Spleen (tissue), 11 donors: ENCODE data around the gene HAL. TPM values are rescaled to one million over a fixed set of nuclear protein-coding genes. Genes with fewer than 3 reads are reported as not detected.

Experiments used
- DNase-seq: peaks from one replicate; pipeline ENCODE4 v3.0.0-alpha.2; 2020
- H3K27ac ChIP-seq, 8 donors: fragments of 200-600 bp; sonication (generic) in 7 of 8; 1 replicate in 4 of 8; 2 replicates in 4 of 8; pipeline versions ENCODE4 v1.5.0 to v1.8.0; 2016 to 2021; ENCODE audit warnings: inconsistent platforms in 4 of 8, mild to moderate bottlenecking in 4 of 8, moderate library complexity in 1 of 8
- H3K27me3 ChIP-seq, 7 donors: fragments of 200-600 bp; sonication (generic) in 6 of 7; replicated peaks in 1 of 7; 1 replicate in 4 of 7; 2 replicates in 3 of 7; pipeline versions ENCODE4 v1.5.0 to v1.8.0; 2016 to 2021; ENCODE audit warnings: inconsistent platforms in 3 of 7, mild to moderate bottlenecking in 1 of 7
- H3K36me3 ChIP-seq, 6 donors: fragments of 200-600 bp; sonication (generic) in 5 of 6; 1 replicate in 4 of 6; 2 replicates in 2 of 6; pipeline versions ENCODE4 v1.5.0 to v1.8.0; 2016 to 2021; ENCODE audit warnings: inconsistent platforms in 2 of 6
- H3K4me1 ChIP-seq, 6 donors: fragments of 200-600 bp; sonication (generic) in 5 of 6; 1 replicate in 3 of 6; 2 replicates in 3 of 6; pipeline versions ENCODE4 v1.5.0 to v1.8.0; 2016 to 2021; ENCODE audit warnings: inconsistent platforms in 3 of 6
- H3K4me3 ChIP-seq, 8 donors: fragments of 200-600 bp; sonication (generic) in 7 of 8; 1 replicate in 4 of 8; 2 replicates in 4 of 8; pipeline versions ENCODE4 v1.5.0 to v1.8.0; 2016 to 2021; ENCODE audit warnings: inconsistent platforms in 4 of 8, mild to moderate bottlenecking in 4 of 8, moderate library complexity in 2 of 8
- H3K9me3 ChIP-seq, 8 donors: fragments of 200-600 bp; sonication (generic) in 7 of 8; 1 replicate in 4 of 8; 2 replicates in 4 of 8; pipeline versions ENCODE4 v1.5.0 to v1.8.0; 2016 to 2021; ENCODE audit warnings: inconsistent platforms in 4 of 8
- CTCF ChIP-seq, 11 experiments: fragments of 200-600 bp in 7 of 11; fragments of 450-650 bp in 4 of 11; sonication (generic) in 4 of 11; IDR thresholded peaks in 8 of 11; conservative IDR thresholded peaks in 3 of 11; 1 replicate in 7 of 11; 2 replicates in 4 of 11; pipeline versions ENCODE4 v1.4.0 to v1.8.0; 2016 to 2021; ENCODE audit warnings: antibody characterized with exemption in 11 of 11, inconsistent platforms in 4 of 11, mild to moderate bottlenecking in 1 of 11
- POLR2A ChIP-seq, 3 donors: fragments of 450-650 bp; IDR thresholded peaks; one replicate each; pipeline ENCODE4 v1.5.1; 2017; ENCODE audit warnings: antibody characterized with exemption in 3 of 3, mild to moderate bottlenecking in 1 of 3
- POLR2AphosphoS5 ChIP-seq, 3 donors: sonication (generic); formaldehyde crosslinking; IDR thresholded peaks; one replicate each; pipeline ENCODE4 v1.5.1; 2017; ENCODE audit warnings: antibody characterized with exemption in 3 of 3
- WGBS, 5 donors: extraction: QIAGEN DNeasy Blood & Tissue Kit in 3 of 5; methylation state at CpG; one replicate each; pipeline versions ENCODE4 v1.1.5 to v1.1.7; 2013 to 2018; 5-methylcytosine and 5-hydroxymethylcytosine counted together
- intact Hi-C: fragments of 100-400 bp; cut with DNase I; formaldehyde crosslinking; loops from one replicate; pipeline ENCODE4 v1.15.0; 2023; ENCODE audit warnings: low total_unique reads
- polyA plus RNA-seq, 3 donors: library from polyadenylated mRNA; stranded (reverse); fragments of 200-250 nt; gene quantifications; one replicate each; pipeline ENCODE4 v1.2.1, GENCODE V29; 2013
- total RNA-seq, 7 donors: library from RNA; depleted of rRNA in 3 of 7; stranded (reverse); fragments of >200 nt in 3 of 7; fragmentation: NEBNext Ultra II Directional in 4 of 7; extraction: Animal tissue kit (Norgen Biotek cat#: 25700) in 4 of 7; gene quantifications; one replicate each; pipeline versions ENCODE4 v1.1.0 to v1.2.1, GENCODE V29; 2016 to 2021
- donor health status: healthy with polysubstance abuse.
- donor health status: DM: no; HTN: no; CAD: no; lungs with moderate emphysema.
- donor health status: DM: no; HTN: no; CAD: no.
- donor health status: Bipolar disorder and iron deficiency.
- donor health status: healthy.
- donor health status: DM: no; HTN: no; CAD: no.
- donor health status: DM: yes; HTN: yes; CAD: no.

The HAL gene
- total and polyA plus RNA-seq, 10 donors = 0.24 to 27.3 (median 9.4) TPM

GRCh38 chr12:95959107-95959506, 37.0 kb downstream of the HAL start:
- Histone ChIP-seq H3K27me3 (no peaks in the 10 kb centered on the region), H3K9me3 (no peaks in the 10 kb centered on the region), H3K4me1 (no peaks in the 10 kb centered on the region), H3K4me3 (no peak overlapping the region), H3K27ac (no peak overlapping the region), H3K36me3 (peaks cover 0 to 4% (median 0%) of the 10 kb centered on the region in 6 donors)
- DNase-seq = no peak
- WGBS, 5 donors = 60 to 80% (median 66%) methylated on average over 1 of the region's 1 CpG
- intact Hi-C loops = no loop called here
- no peak for TF ChIP-seq POLR2AphosphoS5 (IDR thresholded peaks at IDR 0.05)
- peak in 1 of 11 experiments; percentile 11 for TF ChIP-seq CTCF (IDR thresholded peaks at IDR 0.05 in 8 of 11, conservative IDR thresholded peaks at IDR 0.05 in 3 of 11)

GRCh38 chr12:95956557-95957145, 39.5 kb downstream of the HAL start:
- DNase-seq = no peak
- Histone ChIP-seq H3K4me3 (no peak overlapping the region), H3K4me1 (no peaks in the 10 kb centered on the region), H3K27ac (no peak overlapping the region), H3K9me3 (no peaks in the 10 kb centered on the region), H3K36me3 (peaks cover 0 to 8% (median 0%) of the 10 kb centered on the region in 6 donors), H3K27me3 (no peaks in the 10 kb centered on the region)
- TF ChIP-seq POLR2AphosphoS5 (IDR thresholded peaks at IDR 0.05) (no peak), POLR2A (IDR thresholded peaks at IDR 0.05) (no peak), CTCF (IDR thresholded peaks at IDR 0.05 in 8 of 11, conservative IDR thresholded peaks at IDR 0.05 in 3 of 11) (no peak)
- 81 to 91% (median 83%) methylated on average over 22 to 27 of the region's 27 CpGs for WGBS, 5 donors
- intact Hi-C loops = no loop called here

- Histone ChIP-seq H3K36me3 (peaks cover 0 to 8% (median 0%) of the 10 kb centered on the region in 6 donors), H3K27ac (no peak overlapping the region), H3K4me1 (no peaks in the 10 kb centered on the region), H3K9me3 (no peaks in the 10 kb centered on the region), H3K27me3 (no peaks in the 10 kb centered on the region), H3K4me3 (no peak overlapping the region)
- no peak for TF ChIP-seq CTCF (IDR thresholded peaks at IDR 0.05 in 8 of 11, conservative IDR thresholded peaks at IDR 0.05 in 3 of 11)
- no peak for TF ChIP-seq POLR2A (IDR thresholded peaks at IDR 0.05)
- no peak for TF ChIP-seq POLR2AphosphoS5 (IDR thresholded peaks at IDR 0.05)
- intact Hi-C loops = no loop called here
- WGBS, 5 donors = 83 to 94% (median 89%) methylated on average over 7 of the region's 7 CpGs
- no peak for DNase-seq
These were observed 40.5 kb downstream of the HAL start for GRCh38 chr12:95955549-95956159.

GRCh38 chr12:95953000-95953399, 43.1 kb downstream of the HAL start:
- intact Hi-C loops = no loop called here
- H3K4me3 ChIP-seq = no peak overlapping the region
- TF ChIP-seq POLR2A (IDR thresholded peaks at IDR 0.05) = no peak
- no peak for DNase-seq
- 23 to 42% (median 30%) methylated on average over 1 of the region's 1 CpG for WGBS, 5 donors
- H3K36me3 ChIP-seq = peaks cover 0 to 8% (median 0%) of the 10 kb centered on the region in 6 donors
- H3K27ac ChIP-seq = no peak overlapping the region
- H3K4me1 ChIP-seq = no peaks in the 10 kb centered on the region
- H3K9me3 ChIP-seq = no peaks in the 10 kb centered on the region
- no peaks in the 10 kb centered on the region for H3K27me3 ChIP-seq
